Activated CD4-positive, CD25-positive, alpha-beta regulatory T cell treated with anti-CD3 and anti-CD28 coated beads, Interleukin-2, amount 50 U/mL, for 16 hours (primary cell): ENCODE data around the gene EGFLAM.
"Not testable (repeated sequence)": the region's sequence is repeated elsewhere in the genome, so short reads cannot be mapped to it uniquely, and the experiment has no call there.

Source experiments
- DNase-seq: peaks from one replicate; pipeline ENCODE4 v3.0.0-alpha.2; 2020; ENCODE audit warnings: low read depth, low spot score

EGFLAM gene

DNA sequence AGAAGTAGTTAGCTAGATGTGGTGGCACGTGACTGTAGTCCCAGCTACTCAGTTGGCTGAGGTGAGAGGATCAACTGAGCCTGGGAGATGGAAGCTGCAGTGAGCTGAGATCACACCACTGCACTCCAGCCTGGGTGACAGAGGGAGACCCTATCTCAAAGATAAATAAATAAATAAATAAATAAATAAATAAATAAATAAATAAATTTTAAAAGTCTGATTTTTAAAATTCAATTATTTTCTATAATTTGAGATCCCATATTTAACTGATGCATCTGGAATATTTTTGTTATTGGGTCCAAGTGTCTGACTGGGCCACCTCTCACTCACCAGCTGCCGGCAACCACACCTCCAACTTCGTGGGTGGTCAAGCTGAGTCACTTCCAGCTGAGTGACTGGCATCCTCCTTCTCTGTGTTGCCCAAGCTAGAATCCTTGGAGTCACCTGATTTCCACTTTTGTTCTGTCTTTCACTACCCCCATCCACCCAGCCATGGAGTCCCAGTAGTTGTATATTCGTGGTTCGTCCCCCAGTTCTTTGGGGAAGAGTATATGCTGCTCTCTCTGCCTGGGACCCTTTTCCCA is 70.9 kb downstream of the EGFLAM start:
- no peak for DNase-seq

DNA sequence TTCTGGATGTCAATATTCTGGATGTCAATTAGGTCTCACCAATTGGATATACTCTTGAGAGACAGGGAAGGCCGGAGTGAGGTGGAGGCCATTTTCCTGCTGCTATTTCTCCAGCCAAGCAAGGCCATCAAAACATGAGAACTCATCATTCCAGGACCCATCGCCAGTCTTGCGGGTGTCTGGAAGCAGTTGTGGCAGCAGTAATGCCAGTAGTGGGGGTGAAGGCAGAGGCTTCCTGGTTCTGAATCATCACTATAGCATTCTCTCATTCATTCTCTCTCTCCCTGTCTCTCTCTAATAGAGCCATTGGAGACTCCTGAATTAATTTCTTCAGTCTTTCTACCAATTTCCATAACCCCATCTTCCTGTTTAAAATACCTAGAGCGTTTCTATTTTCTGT is 71.8 kb downstream of the EGFLAM start:
- no peak for DNase-seq

DNA sequence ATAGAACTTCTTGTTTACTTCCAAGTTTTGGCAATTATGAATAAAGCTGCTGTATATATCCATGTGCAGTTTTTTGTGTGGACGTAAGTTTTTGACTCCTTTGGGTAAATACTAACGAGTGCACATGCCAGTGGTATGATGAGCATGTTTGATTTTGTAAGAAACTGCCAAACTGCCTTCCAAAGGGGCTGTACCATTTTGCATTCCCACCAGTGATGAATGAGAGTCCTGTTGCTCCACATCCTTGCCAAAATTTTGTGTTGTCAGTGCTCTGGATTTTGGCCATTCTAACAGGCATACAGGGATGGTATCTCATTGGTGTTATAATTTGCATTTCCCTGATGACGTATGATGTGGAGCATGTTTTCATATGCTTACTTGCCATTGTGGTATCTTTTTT is 73.5 kb downstream of the EGFLAM start:
- DNase-seq = no peak

DNA sequence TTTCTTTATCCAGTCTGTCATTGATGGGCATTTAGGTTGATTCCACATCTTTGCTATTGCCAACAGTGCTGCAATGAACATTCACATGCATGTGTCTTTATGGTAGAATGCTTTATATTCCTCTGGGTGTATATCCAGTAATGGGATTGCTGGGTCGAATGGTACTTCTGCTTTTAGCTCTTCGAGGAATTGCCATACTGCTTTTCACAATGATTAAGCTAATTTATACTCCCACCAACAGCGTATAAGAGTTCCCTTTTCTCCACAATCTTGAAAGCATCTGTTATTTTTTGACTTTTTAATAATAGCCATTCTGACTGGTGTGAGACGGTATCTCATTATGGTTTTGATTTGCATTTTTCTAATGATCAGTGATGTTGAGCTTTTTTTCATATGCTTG is 74.8 kb downstream of the EGFLAM start:
- not testable (repeated sequence) for DNase-seq

DNA sequence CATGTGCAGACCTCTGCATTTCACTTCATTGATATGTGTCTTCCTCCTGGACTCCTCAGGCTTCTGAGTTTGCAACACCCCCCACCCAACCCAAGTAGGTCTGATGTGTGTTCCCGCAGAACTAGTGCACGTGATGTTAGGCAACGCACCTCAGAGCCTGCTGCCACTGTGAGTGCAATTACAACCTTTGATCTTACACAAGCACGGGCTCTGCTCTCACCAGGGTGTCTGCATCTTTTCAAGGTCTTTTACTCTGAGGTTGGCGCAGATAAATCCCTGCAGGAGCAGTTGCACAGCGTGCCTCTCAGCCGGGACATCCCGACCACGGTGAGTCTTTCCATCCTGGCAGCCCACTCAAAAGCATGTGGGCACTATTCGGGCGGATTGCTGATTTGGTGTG is 80.1 kb downstream of the EGFLAM start:
- DNase-seq = no peak

DNA sequence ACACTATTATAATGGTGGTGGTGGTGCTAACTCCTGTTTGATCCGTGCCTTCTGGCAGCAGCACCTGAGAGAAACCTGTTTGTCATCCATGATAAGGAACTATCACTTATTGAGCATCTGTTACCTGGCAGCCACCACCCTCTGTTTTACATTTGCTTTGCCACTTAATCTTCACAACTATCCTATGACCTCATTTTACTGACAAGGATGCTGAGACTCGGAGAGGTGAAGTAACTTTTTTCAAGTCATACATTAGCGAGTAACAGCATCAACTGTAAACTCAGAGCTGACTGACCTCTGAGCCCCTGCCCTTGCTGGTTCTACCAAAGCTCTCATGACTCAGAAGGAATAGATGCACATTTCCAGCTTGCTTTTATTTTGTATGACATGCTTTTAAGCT is 81.1 kb downstream of the EGFLAM start:
- no peak for DNase-seq

DNA sequence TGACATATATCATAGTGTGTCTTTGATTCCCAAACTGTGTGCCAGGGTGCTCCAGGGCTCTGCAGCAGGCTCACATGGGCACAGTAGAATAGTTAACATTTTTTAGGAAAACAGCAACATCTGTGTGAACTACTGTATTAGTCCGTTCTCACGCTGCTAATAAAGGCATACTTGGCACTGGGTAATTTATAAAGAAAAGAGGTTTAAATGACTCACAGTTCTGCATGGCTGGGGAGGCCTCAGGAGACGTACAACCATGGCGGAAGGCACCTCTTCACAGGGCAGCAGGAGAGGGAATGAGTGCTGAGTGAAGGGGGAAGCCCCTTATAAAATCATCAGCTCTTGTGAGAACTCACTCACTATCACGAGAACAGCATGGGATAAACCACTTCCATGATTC is 82.7 kb downstream of the EGFLAM start:
- DNase-seq = no peak

DNA sequence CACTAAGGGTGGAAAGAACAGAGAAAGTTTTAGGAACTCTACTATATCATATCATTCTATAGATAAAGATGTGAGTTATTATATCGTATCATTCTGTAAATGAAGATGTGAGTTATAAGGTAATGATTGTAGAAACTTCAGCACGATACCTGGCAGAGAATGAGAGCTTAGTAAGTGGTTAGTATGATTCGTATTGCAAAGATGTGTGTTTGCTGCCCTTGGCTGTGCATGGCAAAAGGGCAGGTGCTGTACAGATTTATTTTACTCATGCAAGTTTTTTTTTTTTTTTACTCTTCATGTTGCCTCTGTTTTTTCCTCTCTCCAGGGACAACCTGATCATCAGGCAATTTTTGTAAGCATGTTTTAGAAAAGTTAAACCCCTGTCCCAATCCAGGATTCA is 83.3 kb downstream of the EGFLAM start:
- DNase-seq = no peak

DNA sequence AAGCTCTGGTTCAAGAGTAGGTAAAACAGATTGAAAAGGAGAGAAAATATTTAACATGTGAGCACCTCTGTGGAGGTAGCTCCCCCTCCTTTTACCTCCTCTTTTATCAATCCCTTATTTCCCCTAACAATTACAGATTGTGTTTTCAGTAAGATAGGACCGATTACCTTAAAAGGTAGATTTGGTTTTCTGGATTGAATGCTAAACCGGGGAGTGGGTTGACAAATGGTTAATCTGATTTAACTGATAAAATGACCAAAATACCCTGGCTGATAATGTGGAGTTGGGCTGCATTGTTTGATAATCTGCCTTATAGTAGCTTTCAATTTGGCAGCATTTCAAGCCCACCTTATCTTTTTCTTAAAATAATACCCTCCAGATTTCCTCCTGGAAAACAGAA is 83.9 kb downstream of the EGFLAM start:
- DNase-seq = no peak

DNA sequence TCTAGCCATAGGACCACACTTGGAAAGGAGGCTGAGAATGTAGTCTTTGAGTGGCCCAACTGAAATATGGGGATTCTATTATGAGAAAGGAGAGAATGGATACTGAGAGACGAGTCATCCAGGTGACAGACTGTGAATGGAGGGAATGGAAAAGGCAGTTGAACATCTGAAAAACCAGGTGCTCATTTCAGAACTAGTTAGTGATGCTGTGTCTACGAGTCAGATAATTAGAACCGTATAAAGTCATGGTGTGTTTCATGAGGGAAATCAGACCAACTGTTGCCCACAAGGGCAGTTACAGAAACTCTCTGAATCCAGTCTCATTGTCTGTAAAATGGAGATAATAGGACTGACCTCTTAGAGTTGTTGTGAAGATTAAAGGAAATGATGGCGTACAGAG is 86.5 kb downstream of the EGFLAM start:
- no peak for DNase-seq

DNA sequence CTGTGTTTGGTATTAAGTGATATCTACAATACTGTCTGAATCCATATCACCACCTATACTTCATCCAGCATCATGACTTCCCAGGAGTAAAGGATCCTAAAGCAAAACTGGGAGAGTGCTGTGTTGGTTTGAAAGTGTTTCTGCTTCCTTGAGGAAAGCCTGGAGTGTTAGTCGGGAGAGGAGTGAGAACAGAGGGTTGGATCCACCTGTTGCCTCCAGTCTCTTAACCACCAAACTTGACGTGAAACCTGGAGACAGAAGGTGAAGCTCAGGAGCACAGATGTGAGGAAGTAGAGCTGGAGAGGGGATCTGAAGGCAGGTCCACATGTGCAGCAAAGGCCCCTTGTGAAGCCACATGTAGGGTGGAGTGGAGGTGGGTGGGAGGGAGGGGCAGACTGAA is 88.2 kb downstream of the EGFLAM start:
- no peak for DNase-seq

DNA sequence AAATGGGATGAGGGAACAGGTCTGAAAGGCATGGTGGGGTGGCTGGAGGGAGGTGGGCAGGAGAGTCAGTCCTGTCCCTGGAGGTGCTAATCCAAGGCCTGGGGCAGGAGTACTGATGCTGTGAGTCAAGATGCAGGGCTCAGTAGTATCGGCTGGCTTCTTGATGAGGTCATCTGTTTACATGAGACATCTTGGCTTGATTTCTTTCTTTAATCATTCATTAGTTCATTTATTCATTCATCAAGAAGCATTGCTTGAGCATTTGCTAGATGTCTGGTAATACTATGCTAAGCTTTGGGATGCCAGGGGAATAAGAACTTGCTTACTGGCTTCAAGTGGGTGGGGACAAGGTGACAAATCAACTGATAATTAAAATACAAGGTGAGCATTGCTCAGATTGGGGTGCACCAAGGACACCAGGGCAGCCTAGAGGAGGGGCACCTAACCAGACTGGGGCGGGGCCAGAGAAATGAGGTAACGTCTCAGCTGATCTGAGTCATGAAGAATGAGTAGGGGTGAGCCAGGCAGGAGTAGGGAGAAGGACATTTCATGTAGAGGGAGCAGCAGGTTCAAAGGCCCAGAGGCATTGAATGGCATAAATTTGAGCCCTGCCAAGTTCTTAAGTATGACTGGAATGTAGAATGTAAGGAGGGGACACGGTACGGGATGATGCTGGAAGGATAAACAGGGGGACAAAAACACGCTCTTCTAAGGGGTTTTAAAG is 88.8 kb downstream of the EGFLAM start:
- no peak for DNase-seq

DNA sequence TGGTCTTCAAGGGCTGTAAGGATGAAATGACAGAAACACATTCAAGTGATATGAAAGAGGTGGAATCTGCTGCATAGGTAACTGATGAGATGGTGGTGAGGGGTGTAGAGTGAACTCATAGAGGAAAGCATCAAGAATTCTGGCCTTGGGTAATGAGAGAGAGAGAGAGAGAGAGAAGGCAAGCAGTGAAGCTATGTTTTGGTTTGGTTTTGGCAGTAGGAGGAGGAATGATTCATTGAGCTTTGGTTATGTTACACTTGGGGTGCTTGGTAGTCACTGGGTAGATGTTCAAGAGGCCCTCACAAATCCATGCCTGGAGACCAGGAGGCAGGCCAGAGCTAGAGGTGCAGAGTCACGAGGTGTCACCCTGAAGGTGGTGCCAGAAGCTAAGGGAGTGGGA is 89.5 kb downstream of the EGFLAM start:
- no peak for DNase-seq

DNA sequence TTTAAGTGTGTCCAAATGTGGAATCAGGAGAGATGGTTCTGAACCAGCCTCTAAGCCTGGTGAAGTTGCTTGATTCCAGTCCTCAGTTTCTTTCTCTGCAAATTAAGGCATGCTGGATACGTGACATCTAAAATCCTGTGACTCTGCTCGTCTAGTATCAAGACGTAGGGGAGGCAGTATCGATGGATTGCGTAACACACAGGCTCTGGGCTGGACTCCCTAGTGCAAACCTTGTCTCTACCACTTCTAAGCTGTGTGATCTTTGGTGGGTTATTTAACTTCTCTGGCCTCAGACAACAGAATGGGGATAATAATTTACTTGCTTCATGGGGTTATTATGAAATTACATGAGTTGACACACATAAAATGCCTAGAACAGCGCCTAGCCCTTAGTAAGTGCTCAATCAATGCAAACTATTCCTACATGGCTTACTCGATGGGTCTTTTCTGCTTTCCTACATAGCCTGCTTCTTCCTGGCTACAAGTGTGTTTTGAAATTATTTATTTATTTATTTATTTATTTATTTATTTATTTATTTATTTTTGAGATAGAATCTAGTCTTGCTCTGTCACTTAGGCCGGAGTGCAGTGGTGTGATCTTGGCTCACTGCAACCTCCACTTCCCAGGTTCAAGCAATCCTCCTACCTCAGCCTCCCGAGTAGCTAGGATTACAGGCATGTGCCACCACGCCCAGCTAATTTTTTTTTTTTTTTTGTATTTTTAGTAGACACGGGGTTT is 102.1 kb downstream of the EGFLAM start:
- DNase-seq = no peak

DNA sequence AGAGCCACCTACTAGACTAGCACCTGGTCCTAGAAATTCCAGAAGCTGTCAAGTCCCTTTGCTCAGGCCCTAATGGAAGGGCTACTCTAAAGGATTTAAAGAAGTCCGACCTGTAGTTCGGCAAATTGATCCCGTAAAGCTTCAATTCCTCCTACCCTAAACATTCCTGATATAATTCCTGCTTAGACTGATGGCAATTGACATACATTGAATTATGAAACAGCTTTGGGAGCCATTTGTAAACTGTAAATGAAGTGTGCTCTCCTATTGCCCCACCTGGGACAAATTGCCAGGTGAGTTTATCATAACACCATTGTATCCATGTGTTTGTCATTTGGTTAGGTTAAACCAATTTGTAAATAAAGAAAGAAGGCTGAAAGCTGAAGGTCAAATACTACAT is 104.4 kb downstream of the EGFLAM start:
- no peak for DNase-seq

DNA sequence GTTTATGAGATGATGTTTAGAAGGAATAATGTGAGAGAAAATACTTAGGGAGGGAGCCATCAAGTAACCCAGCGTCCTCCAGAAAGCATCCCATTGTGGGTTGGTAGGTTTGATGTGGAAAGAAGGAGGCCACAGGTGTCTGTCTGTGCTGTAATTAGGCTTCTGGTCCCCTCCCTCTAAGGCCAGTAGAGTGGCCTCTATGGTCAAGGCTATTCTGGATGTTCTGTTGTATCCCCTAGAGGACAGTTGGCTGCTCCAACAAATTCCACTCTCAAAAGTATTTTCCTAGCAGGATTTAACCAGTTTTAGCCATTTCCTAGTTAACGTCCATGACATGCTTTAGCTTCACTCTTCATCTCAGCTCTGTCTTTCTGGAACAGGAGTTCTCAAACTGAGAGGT is 106.5 kb downstream of the EGFLAM start:
- no peak for DNase-seq

DNA sequence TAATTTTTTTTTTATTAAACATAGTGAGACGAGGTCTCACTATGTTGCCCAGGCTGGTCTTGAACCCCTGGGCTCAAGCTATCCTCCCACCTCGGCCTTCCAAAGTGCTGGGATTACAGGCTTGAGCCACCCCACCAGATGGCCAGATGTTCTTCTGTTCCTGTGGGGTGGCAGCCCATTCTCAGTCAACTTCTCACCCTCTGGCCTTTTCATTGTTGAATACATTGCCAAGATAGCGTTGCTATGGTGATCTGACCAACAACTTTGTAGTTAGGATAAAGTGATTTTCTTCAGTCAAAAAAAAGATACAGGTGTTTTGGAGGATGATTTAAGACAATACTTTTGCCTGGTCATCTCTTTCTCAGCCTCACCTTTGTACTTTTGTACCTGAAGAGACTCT is 109.1 kb downstream of the EGFLAM start:
- DNase-seq = no peak

DNA sequence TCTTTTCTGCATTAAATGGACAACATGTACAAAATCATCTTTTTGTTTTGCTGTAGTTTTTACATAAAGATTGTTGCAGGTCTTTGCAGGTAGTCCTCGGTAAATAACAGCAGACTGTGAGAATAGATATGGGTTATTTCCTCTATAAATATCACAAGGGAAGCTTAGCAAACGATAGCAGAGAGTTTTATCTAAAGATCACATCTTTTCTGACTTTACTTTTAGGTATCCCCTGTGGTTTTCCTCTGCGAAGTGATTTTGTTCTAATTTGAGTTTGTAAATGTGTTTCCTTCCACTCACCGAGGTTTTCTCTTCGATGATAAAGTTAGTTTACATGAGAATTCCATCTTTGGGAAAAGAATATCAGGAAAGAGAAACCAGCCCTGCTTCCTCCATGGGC is 109.6 kb downstream of the EGFLAM start:
- no peak for DNase-seq

DNA sequence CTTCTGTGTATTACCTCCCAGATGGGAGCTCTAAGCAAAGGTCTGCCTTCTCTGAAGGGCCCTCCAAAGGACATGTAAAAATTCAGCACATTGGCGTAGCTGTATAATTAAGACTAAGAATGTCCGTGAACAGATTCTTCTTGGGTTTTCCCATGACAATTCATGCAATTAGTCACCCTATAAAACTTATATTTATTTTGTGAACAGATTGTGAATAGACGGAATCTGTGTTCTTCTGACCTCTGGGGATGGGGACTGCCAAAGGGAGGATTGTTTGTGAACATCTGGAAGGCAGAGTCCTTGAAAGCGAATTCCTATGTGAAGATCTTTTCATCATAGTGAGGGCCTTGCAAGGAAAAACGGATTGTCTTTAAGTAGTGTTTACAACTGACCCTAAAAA is 111.3 kb downstream of the EGFLAM start:
- DNase-seq = no peak

DNA sequence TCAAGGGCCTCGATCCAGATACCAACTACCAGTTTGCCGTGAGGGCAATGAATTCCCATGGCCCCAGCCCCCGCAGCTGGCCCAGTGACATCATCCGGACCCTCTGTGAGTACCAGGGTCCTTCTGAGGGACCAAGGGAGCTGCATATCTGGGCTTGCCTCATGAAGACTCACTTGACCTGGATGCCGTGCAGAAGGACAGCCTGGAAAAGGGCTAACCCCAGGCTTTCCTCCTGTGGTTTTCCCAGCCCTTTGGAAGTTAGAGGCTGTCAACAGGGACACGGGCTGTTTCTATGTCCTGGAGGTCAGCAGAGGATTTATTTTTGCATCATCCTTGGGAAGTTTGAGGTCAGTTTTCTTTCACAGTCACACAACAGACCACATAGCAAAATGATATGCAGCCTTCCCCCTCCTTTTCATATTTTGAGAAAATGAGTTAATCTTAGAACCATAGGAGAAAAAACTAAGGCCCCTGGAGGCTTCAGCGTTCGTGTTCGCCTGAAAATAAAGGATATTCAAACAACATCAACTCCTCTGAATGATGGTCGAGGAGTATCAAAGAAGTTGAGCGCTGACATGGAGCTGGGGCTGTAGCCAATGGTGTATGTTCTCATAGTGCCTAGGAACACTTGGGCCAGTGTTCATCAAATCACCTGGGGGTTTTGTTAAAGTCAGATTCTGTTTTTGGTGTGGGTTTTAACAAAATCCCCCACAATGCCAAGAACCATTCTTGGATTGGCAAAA is 112.2 kb downstream of the EGFLAM start:
- no peak for DNase-seq

DNA sequence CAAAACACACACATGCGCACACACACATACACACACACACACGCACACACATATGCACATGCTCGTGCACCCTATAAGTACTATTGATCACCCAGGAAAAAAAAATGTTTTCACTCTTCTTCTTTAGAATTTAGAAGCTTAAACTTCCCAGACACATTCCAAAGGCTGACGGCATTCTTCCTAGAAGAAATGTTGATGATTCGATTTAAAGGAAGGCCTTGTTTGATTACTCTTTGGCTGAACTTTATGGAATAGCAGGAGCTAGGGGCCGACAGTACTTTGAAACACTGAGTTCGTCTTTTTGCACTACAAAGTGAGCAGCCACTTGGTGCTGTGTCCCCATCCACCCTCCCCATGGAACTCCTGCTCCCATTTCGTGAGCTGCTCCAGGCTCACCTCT is 113.2 kb downstream of the EGFLAM start:
- no peak for DNase-seq

DNA sequence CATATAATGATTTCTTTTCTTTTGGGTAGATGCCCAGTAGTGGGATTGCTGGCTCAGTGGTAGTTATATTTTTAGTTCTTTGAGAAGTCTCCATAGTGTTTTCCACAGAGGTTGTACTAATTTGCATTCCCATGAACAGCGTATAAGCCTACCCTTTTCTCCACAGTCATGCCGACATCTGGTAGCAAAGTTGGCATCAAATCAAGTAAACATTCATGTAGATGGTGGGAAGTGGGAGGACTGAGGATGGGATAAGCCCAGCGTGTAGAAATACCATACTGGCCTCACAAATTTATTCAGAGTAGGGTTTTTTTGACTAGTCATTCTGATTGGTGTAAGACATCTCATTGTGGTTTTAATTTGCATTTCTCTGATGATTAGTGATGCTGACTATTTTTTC is 115.4 kb downstream of the EGFLAM start:
- DNase-seq = no peak
